ENCODE data around the gene PRKD2.

GRCh38 chr19:46723471-46723870 lies 6.6 kb upstream of the PRKD2 start:
- no peak for TF ChIP-seq POLR2AphosphoS5 (IDR thresholded peaks at IDR 0.05; ENCODE audit: low read depth, low read length)
- no peak for TF ChIP-seq REST (IDR thresholded peaks at IDR 0.05; ENCODE audit: insufficient read depth in 1 of 2, low read depth in 2 of 2, low read length in 2 of 2)
- TF ChIP-seq TAF1 (IDR thresholded peaks at IDR 0.05; ENCODE audit: borderline replicate concordance, insufficient read depth, low read length): no peak
- no peak for TF ChIP-seq FOXP2 (optimal IDR thresholded peaks at IDR 0.05; ENCODE audit: borderline replicate concordance, extremely low read depth, extremely low read length, insufficient read depth)
- TF ChIP-seq SIN3A (IDR thresholded peaks at IDR 0.05; ENCODE audit: borderline replicate concordance, insufficient read depth, low read length): no peak

All from PFSK-1 (cell line).